Adrenal gland (tissue), 5 donors: ENCODE measurements around the gene SYK.

ENCODE experiments used
- CTCF ChIP-seq, 6 experiments: fragments of 450-650 bp in 4 of 6; fragments of 200-600 bp in 2 of 6; sonication (generic) in 1 of 6; IDR thresholded peaks; 1 replicate in 5 of 6; 2 replicates in 1 of 6; pipeline versions ENCODE4 v1.5.1 to v1.8.0; 2016 to 2021; ENCODE audit warnings: antibody characterized with exemption in 6 of 6, mild to moderate bottlenecking in 2 of 6, moderate library complexity in 1 of 6
- POLR2A ChIP-seq, 2 donors: fragments of 450-650 bp; IDR thresholded peaks; one replicate each; pipeline ENCODE4 v1.6.1; 2017; ENCODE audit warnings: antibody characterized with exemption in 2 of 2, mild to moderate bottlenecking in 2 of 2, moderate library complexity in 1 of 2
- donor health status: DM: no; HTN: no; CAD: no.

GRCh38 chr9:90827181-90827871, 25.7 kb downstream of the SYK start:
- TF ChIP-seq CTCF (IDR thresholded peaks at IDR 0.05) (no peak), POLR2A (IDR thresholded peaks at IDR 0.05) (no peak)
